Thyroid gland (tissue), 4 donors: ENCODE data around the gene NEK7.

Source experiments
- CTCF ChIP-seq, 6 experiments: fragments of 200-600 bp in 3 of 6; fragments of 450-650 bp in 3 of 6; sonication (generic) in 3 of 6; IDR thresholded peaks; one replicate each; pipeline ENCODE4 v1.5.1; 2016 to 2019; ENCODE audit warnings: antibody characterized with exemption in 6 of 6, mild to moderate bottlenecking in 2 of 6, inconsistent platforms in 1 of 6, moderate library complexity in 1 of 6
- POLR2A ChIP-seq, 2 donors: fragments of 450-650 bp; IDR thresholded peaks; one replicate each; pipeline ENCODE4 v1.6.1; 2017; ENCODE audit warnings: antibody characterized with exemption in 2 of 2, mild to moderate bottlenecking in 2 of 2, moderate library complexity in 1 of 2

GRCh38 chr1:198297281-198297680, 140.5 kb downstream of the NEK7 start:
- TF ChIP-seq CTCF (IDR thresholded peaks at IDR 0.05): no peak
- no peak for TF ChIP-seq POLR2A (IDR thresholded peaks at IDR 0.05)
